CD14-positive monocyte (primary cell): Measurements from ENCODE around the gene ZBTB37. TPM values are rescaled to one million over a fixed set of nuclear protein-coding genes. Genes with fewer than 3 reads are reported as not detected.
"Not testable (repeated sequence)": the region's sequence is repeated elsewhere in the genome, so short reads cannot be mapped to it uniquely, and the experiment has no call there.

Experiments used
- DNase-seq, 3 donors: peaks; one replicate each; pipeline ENCODE4 v3.0.0-alpha.2; 2011 to 2022
- H2AFZ ChIP-seq: 2 replicates; pipeline ENCODE4 v1.6.0; 2012; ENCODE audit warnings: mild to moderate bottlenecking, low read depth, low read length, inconsistent platforms; ENCODE audit not compliant: insufficient read depth, poor library complexity, severe bottlenecking
- H3K27ac ChIP-seq, 2 donors: 1 replicate in 1 of 2; 2 replicates in 1 of 2; pipeline ENCODE4 v1.5.1; 2012 to 2013; ENCODE audit warnings: low read length in 2 of 2, control low read depth in 1 of 2, inconsistent platforms in 1 of 2, low read depth in 1 of 2, mild to moderate bottlenecking in 1 of 2
- H3K27me3 ChIP-seq, 2 donors: one replicate each; pipeline versions ENCODE4 v1.6.0 to v1.6.1; 2011 to 2013; ENCODE audit warnings: low read length in 2 of 2; ENCODE audit not compliant: control insufficient read depth in 2 of 2, insufficient read depth in 2 of 2
- H3K36me3 ChIP-seq, 2 donors: replicated peaks in 1 of 2; 1 replicate in 1 of 2; 2 replicates in 1 of 2; pipeline versions ENCODE4 v1.5.1 to v1.6.1; 2012 to 2013; ENCODE audit warnings: low read length in 2 of 2, control low read depth in 1 of 2, inconsistent platforms in 1 of 2, mild to moderate bottlenecking in 1 of 2; ENCODE audit not compliant: insufficient read depth in 2 of 2, control insufficient read depth in 1 of 2
- H3K4me1 ChIP-seq, 2 donors: 1 replicate in 1 of 2; 2 replicates in 1 of 2; pipeline versions ENCODE4 v1.5.1 to v1.6.1; 2012 to 2013; ENCODE audit warnings: low read length in 2 of 2, control low read depth in 1 of 2, inconsistent platforms in 1 of 2, mild to moderate bottlenecking in 1 of 2, moderate library complexity in 1 of 2; ENCODE audit not compliant: insufficient read depth in 2 of 2, control insufficient read depth in 1 of 2
- H3K4me2 ChIP-seq: replicated peaks from 2 replicates; pipeline ENCODE3; 2012; ENCODE audit warnings: low read length, moderate library complexity, mild to moderate bottlenecking; ENCODE audit not compliant: poor library complexity, severe bottlenecking; ENCODE audit errors: extremely low read depth
- H3K4me3 ChIP-seq, 3 experiments: fragments of 200-600 bp in 1 of 3; sonication (generic) in 1 of 3; replicated peaks in 1 of 3; 1 replicate in 2 of 3; 2 replicates in 1 of 3; pipeline ENCODE4 v1.5.1; 2011 to 2013; ENCODE audit warnings: low read length in 3 of 3, mild to moderate bottlenecking in 3 of 3, control low read depth in 2 of 3, low read depth in 2 of 3, inconsistent platforms in 1 of 3, moderate library complexity in 1 of 3
- H3K79me2 ChIP-seq: 2 replicates; pipeline ENCODE4 v1.6.0; 2012; ENCODE audit warnings: mild to moderate bottlenecking, control low read depth, inconsistent platforms, low read length, moderate library complexity; ENCODE audit not compliant: insufficient read depth
- H3K9ac ChIP-seq: 2 replicates; pipeline ENCODE4 v1.6.0; 2017; ENCODE audit warnings: low read length, mild to moderate bottlenecking; ENCODE audit not compliant: insufficient read depth, poor library complexity, severe bottlenecking
- H3K9me3 ChIP-seq, 2 donors: replicated peaks in 1 of 2; 1 replicate in 1 of 2; 2 replicates in 1 of 2; pipeline versions ENCODE4 v1.5.1 to v1.6.1; 2012 to 2013; ENCODE audit warnings: low read length in 2 of 2, control low read depth in 1 of 2; ENCODE audit not compliant: control insufficient read depth in 1 of 2, insufficient read depth in 1 of 2
- H4K20me1 ChIP-seq: 2 replicates; pipeline ENCODE4 v1.6.0; 2012; ENCODE audit warnings: mild to moderate bottlenecking, low read length, control low read depth, moderate library complexity; ENCODE audit not compliant: insufficient read depth
- H3K27ac Mint-ChIP-seq, 7 donors: one replicate each; pipeline ENCODE4 v1.8.0; 2020; ENCODE audit warnings: mild to moderate bottlenecking in 7 of 7, mixed read lengths in 7 of 7, moderate library complexity in 6 of 7, inconsistent platforms in 2 of 7
- H3K27me3 Mint-ChIP-seq, 3 donors: one replicate each; pipeline ENCODE4 v1.8.0; 2021 to 2022; ENCODE audit warnings: low read depth in 3 of 3, mild to moderate bottlenecking in 3 of 3, mixed read lengths in 3 of 3, moderate library complexity in 3 of 3, inconsistent platforms in 1 of 3
- H3K36me3 Mint-ChIP-seq, 2 donors: one replicate each; pipeline ENCODE4 v1.8.0; 2020; ENCODE audit warnings: mixed read lengths in 2 of 2, inconsistent platforms in 1 of 2, mild to moderate bottlenecking in 1 of 2
- H3K4me1 Mint-ChIP-seq: one replicate; pipeline ENCODE4 v1.8.0; 2020; ENCODE audit warnings: mild to moderate bottlenecking, mixed read lengths
- H3K4me3 Mint-ChIP-seq, 2 donors: one replicate each; pipeline ENCODE4 v1.8.0; 2020; ENCODE audit warnings: mild to moderate bottlenecking in 2 of 2, mixed read lengths in 2 of 2, moderate library complexity in 1 of 2
- H3K9me3 Mint-ChIP-seq, 7 donors: one replicate each; pipeline ENCODE4 v1.8.0; 2020 to 2022; ENCODE audit warnings: mixed read lengths in 7 of 7, mild to moderate bottlenecking in 6 of 7, moderate library complexity in 6 of 7, inconsistent platforms in 2 of 7
- CTCF ChIP-seq: fragments of 200-600 bp; IDR thresholded peaks from one replicate; pipeline ENCODE4 v1.8.0; 2022; ENCODE audit warnings: antibody characterized with exemption, mild to moderate bottlenecking
- WGBS: methylation state at CpG from one replicate; pipeline ENCODE4 v1.1.5; 2013; ENCODE audit warnings: missing lambda C conversion rate; ENCODE audit not compliant: insufficient coverage; 5-methylcytosine and 5-hydroxymethylcytosine counted together
- intact Hi-C, 2 donors: fragments of 100-400 bp; cut with micrococcal nuclease; formaldehyde crosslinking; loops; one replicate each; pipeline versions ENCODE4 v1.15.0 to v1.15.1; 2023
- polyA plus RNA-seq, 3 donors: library from polyadenylated mRNA; depleted of rRNA in 1 of 3; unstranded in 2 of 3; stranded (reverse) in 1 of 3; fragments of 300-500 nt in 2 of 3; fragments of >200 nt in 1 of 3; fragmentation: Illumina TruSeq in 2 of 3; gene quantifications; 1 replicate in 2 of 3; 2 replicates in 1 of 3; pipeline ENCODE4 v1.2.3, GENCODE V29; 2012 to 2021

The ZBTB37 gene
- polyA plus RNA-seq, 3 donors: 0.87 to 4.1 (median 0.91) TPM

GRCh38 chr1:173860065-173860464 is 8.1 kb upstream of the ZBTB37 start:
- Histone ChIP-seq H2AFZ (no peak overlapping the region), H3K27ac (no peak overlapping the region), H3K4me3 (no peak overlapping the region), H3K9ac (no peak overlapping the region), H4K20me1 (peaks cover 19% of the 10 kb centered on the region), H3K4me2 (no peak overlapping the region), H3K9me3 (no peaks in the 10 kb centered on the region), H3K79me2 (peaks cover 4% of the 10 kb centered on the region), H3K27me3 (no peaks in the 10 kb centered on the region), H3K4me1 (no peaks in the 10 kb centered on the region), H3K36me3 (peaks cover 62 to 82% of the 10 kb centered on the region in 2 donors)
- whole genome bisulfite sequencing: no CpG with 5 or more reads among the region's 1 CpG
- Mint-ChIP-seq H3K27me3 (no peaks in the 10 kb centered on the region), H3K36me3 (peaks cover 55 to 83% of the 10 kb centered on the region in 2 donors), H3K4me1 (peaks cover 6% of the 10 kb centered on the region), H3K4me3 (no peak overlapping the region), H3K27ac (no peak overlapping the region), H3K9me3 (no peaks in the 10 kb centered on the region)
- intact Hi-C loops: loop anchor here (10.0 kb wide), 2 partner anchors 305 to 385 kb away; partner anchors contain the start of gene PRDX6 (in 1 of the 2)
- DNase-seq: no peak
- no peak for TF ChIP-seq CTCF

- no peak overlapping the region for H3K4me2 ChIP-seq
- H3K4me3 ChIP-seq: no peak overlapping the region
- 100% methylated on average over 6 of the region's 7 CpGs for WGBS
- Mint-ChIP-seq H3K4me3 (no peak overlapping the region), H3K27me3 (no peaks in the 10 kb centered on the region), H3K9me3 (no peaks in the 10 kb centered on the region), H3K36me3 (peaks cover 56 to 77% of the 10 kb centered on the region in 2 donors), H3K4me1 (peaks cover 22% of the 10 kb centered on the region), H3K27ac (peak overlapping the region in 1 of 7 donors; percentile 18)
- H3K27ac ChIP-seq: no peak overlapping the region
- H3K36me3 ChIP-seq: peaks cover 65 to 82% of the 10 kb centered on the region in 2 donors
- H4K20me1 ChIP-seq: peaks cover 19% of the 10 kb centered on the region
- H3K27me3 ChIP-seq: no peaks in the 10 kb centered on the region
- intact Hi-C loops: loop anchor here (10.0 kb wide), 2 partner anchors 303 to 387 kb away; partner anchors contain the start of gene PRDX6 (in 1 of the 2)
- no peaks in the 10 kb centered on the region for H3K9me3 ChIP-seq
- no peak for DNase-seq
- TF ChIP-seq CTCF: no peak
- H3K9ac ChIP-seq: no peak overlapping the region
- no peak overlapping the region for H2AFZ ChIP-seq
- peaks cover 11 to 15% of the 10 kb centered on the region in 2 donors for H3K4me1 ChIP-seq
- peaks cover 19% of the 10 kb centered on the region for H3K79me2 ChIP-seq
Observed at GRCh38 chr1:173861731-173862145, 6.4 kb upstream of the ZBTB37 start.

- Mint-ChIP-seq H3K4me1 (peaks cover 28% of the 10 kb centered on the region), H3K36me3 (peaks cover 56 to 77% of the 10 kb centered on the region in 2 donors), H3K27ac (peak overlapping the region in 2 of 7 donors; percentile 35 to 63)
- H3K9ac ChIP-seq, H3K4me3 Mint-ChIP-seq, H3K9me3 ChIP-seq, H3K27ac ChIP-seq, H2AFZ ChIP-seq, H3K4me3 ChIP-seq, H3K4me2 ChIP-seq, H3K27me3 ChIP-seq, DNase-seq, H3K9me3 Mint-ChIP-seq, H3K27me3 Mint-ChIP-seq: not testable (repeated sequence)
- Histone ChIP-seq H3K79me2 (peaks cover 24% of the 10 kb centered on the region), H4K20me1 (peaks cover 19% of the 10 kb centered on the region), H3K36me3 (peaks cover 60 to 77% of the 10 kb centered on the region in 2 donors), H3K4me1 (peaks cover 17 to 20% of the 10 kb centered on the region in 2 donors)
- intact Hi-C loops: loop anchor here (10.0 kb wide), 2 partner anchors 303 to 387 kb away; partner anchors contain the start of gene PRDX6 (in 1 of the 2)
- WGBS: 94% methylated on average over 4 of the region's 13 CpGs
Observed at GRCh38 chr1:173862146-173862768, 5.9 kb upstream of the ZBTB37 start.
